Left renal cortex interstitium (tissue), 4 donors: ENCODE data around the gene AP3S2. TPM values are rescaled to one million over a fixed set of nuclear protein-coding genes. Genes with fewer than 3 reads are reported as not detected.
"Not testable (repeated sequence)": the region's sequence is repeated elsewhere in the genome, so short reads cannot be mapped to it uniquely, and the experiment has no call there.

Source experiments
- DNase-seq, 4 donors: peaks; one replicate each; pipeline ENCODE4 v3.0.0-alpha.2; 2013; ENCODE audit warnings: low read depth in 4 of 4, low spot score in 2 of 4, missing footprints in 1 of 4
- polyA plus RNA-seq, 4 donors: library from polyadenylated mRNA; unstranded; fragments of 120-200 nt; gene quantifications; one replicate each; pipeline ENCODE4 v1.2.1, GENCODE V29; 2013; ENCODE audit not compliant: insufficient read length in 4 of 4

AP3S2 gene
- polyA plus RNA-seq, 4 donors: 40.3 to 47.0 (median 41.9) TPM

GRCh38 chr15:89783861-89784685 lies 109.7 kb downstream of the AP3S2 start:
- DNase-seq: no peak

GRCh38 chr15:89783111-89783860 lies 110.5 kb downstream of the AP3S2 start:
- DNase-seq: no peak

GRCh38 chr15:89782619-89782950 lies 111.2 kb downstream of the AP3S2 start:
- DNase-seq: not testable (repeated sequence)

- DNase-seq: no peak
Observed at GRCh38 chr15:89781891-89782618, 111.7 kb downstream of the AP3S2 start.

- no peak for DNase-seq
Observed at GRCh38 chr15:89781055-89781454, 112.7 kb downstream of the AP3S2 start.

- DNase-seq: no peak
Observed at GRCh38 chr15:89780601-89781000, 113.2 kb downstream of the AP3S2 start.

Other genes starting within 250 kb of the AP3S2 start
- gene KIF7, start 238.5 kb downstream of the AP3S2 start, polyA plus RNA-seq: 10 to 100 TPM in 3 of 4 donors, 1 to 10 TPM in 1; 9.1 to 17.8 (median 14.9) TPM
- 1 to 10 TPM in 2 of 4 donors, under 1 TPM in 2; 0.49 to 2.0 (median 1.2) TPM for gene PLIN1, start 214.6 kb downstream of the AP3S2 start, polyA plus RNA-seq
- gene PEX11A, start 203.2 kb downstream of the AP3S2 start, polyA plus RNA-seq: 10 to 100 TPM; 18.0 to 21.8 (median 19.0) TPM
- gene WDR93, start 203.2 kb downstream of the AP3S2 start, polyA plus RNA-seq: 1 to 10 TPM; 1.9 to 3.2 (median 2.7) TPM
- 1 to 10 TPM in 3 of 4 donors, under 1 TPM in 1; 0.81 to 1.8 (median 1.4) TPM for gene MESP1, start 142.7 kb downstream of the AP3S2 start, polyA plus RNA-seq
- under 1 TPM; 0.27 to 0.47 (median 0.38) TPM for gene MESP2, start 117.7 kb downstream of the AP3S2 start, polyA plus RNA-seq
- gene ANPEP, start 79.1 kb downstream of the AP3S2 start, polyA plus RNA-seq: 100 to 1,000 TPM in 2 of 4 donors, 10 to 100 TPM in 2; 57.0 to 122 (median 107) TPM
- 10 to 100 TPM; 25.9 to 30.9 (median 28.8) TPM for gene ARPIN, start 19.0 kb upstream of the AP3S2 start, polyA plus RNA-seq
- 10 to 100 TPM; 18.3 to 24.6 (median 19.9) TPM for gene ZNF710, start 107.3 kb upstream of the AP3S2 start, polyA plus RNA-seq
- 100 to 1,000 TPM; 200 to 237 (median 214) TPM for gene IDH2, start 208.5 kb upstream of the AP3S2 start, polyA plus RNA-seq